A549 (cell line): ENCODE data around the gene PIGX. TPM values are rescaled to one million over a fixed set of nuclear protein-coding genes. Genes with fewer than 3 reads are reported as not detected.

Experiments
- ATAC-seq, 2 experiments: fragments of 200-7000 bp in 1 of 2; fragments of >200 bp in 1 of 2; cut with Nextera tagmentation in 1 of 2; cut with Tn5 transposase in 1 of 2; 3 replicates each; pipeline versions ENCODE4 v1.8.0 to v1.9.1; 2018 to 2020; ENCODE audit warnings: mild to moderate bottlenecking in 1 of 2, moderate library complexity in 1 of 2
- CTCF ChIA-PET: fragments of 300-600 bp; sonication (Branson Sonifier 250); formaldehyde crosslinking; extraction: SDS; loops from one replicate; lab custom pipeline; 2021; ENCODE audit warnings: antibody characterized with exemption, inconsistent platforms; lab: Yijun Ruan, JAX
- POLR2A ChIA-PET: fragments of 350-600 bp; formaldehyde crosslinking; extraction: SDS; loops from one replicate; lab custom pipeline; 2021; ENCODE audit warnings: antibody characterized with exemption, inconsistent platforms; lab: Yijun Ruan, JAX
- DNase-seq, 2 experiments: peaks; one replicate each; pipeline versions ENCODE4 v3.0.0 to v3.0.0-alpha.2; 2011 to 2016; ENCODE audit warnings: low read depth in 1 of 2, low spot score in 1 of 2
- FAIRE-seq: peaks from 2 replicates; lab custom pipeline; 2011; peaks lifted over from hg19 to GRCh38; lab: Jason Lieb, UNC
- H3K27ac ChIP-seq, 2 experiments: fragments of >200 bp; sonication (Bioruptor Twin); formaldehyde crosslinking; 3 replicates each; pipeline ENCODE4 v1.5.1; 2016 to 2017
- H3K4me1 ChIP-seq: fragments of >200 bp; sonication (Bioruptor Twin); formaldehyde crosslinking; 3 replicates; pipeline ENCODE4 v1.6.1; 2016
- H3K4me2 ChIP-seq: fragments of >200 bp; sonication (Bioruptor Twin); formaldehyde crosslinking; 3 replicates; pipeline ENCODE4 v1.6.1; 2016
- H3K4me3 ChIP-seq: fragments of >200 bp; sonication (Bioruptor Twin); formaldehyde crosslinking; 3 replicates; pipeline ENCODE4 v1.5.1; 2016
- H3K9me3 ChIP-seq: fragments of >200 bp; sonication (Bioruptor Twin); formaldehyde crosslinking; 3 replicates; pipeline ENCODE4 v1.6.1; 2016
- CBX8 ChIP-seq: fragments of 200-600 bp; sonication (generic); IDR thresholded peaks from 2 replicates; pipeline ENCODE4 v1.6.1; 2016
- CEBPB ChIP-seq, 2 experiments: fragments of >200 bp in 1 of 2; sonication (Bioruptor Twin) in 1 of 2; formaldehyde crosslinking in 1 of 2; IDR thresholded peaks; 2 replicates each; pipeline ENCODE4 v1.6.1; 2012 to 2016
- CHD2 ChIP-seq: fragments of 150-350 bp; IDR thresholded peaks from 2 replicates; pipeline ENCODE4 v1.6.1; 2014; ENCODE audit warnings: low read length; ENCODE audit not compliant: partially characterized antibody
- EHF ChIP-seq: fragments of 250-450 bp; sonication (Bioruptor Pico); IDR thresholded peaks from 2 replicates; pipeline ENCODE4 v1.5.0; 2020; ENCODE audit warnings: mild to moderate bottlenecking
- EP300 ChIP-seq, 2 experiments: fragments of >200 bp; sonication (Bioruptor Twin); formaldehyde crosslinking; IDR thresholded peaks; 2 replicates in 1 of 2; 3 replicates in 1 of 2; pipeline ENCODE4 v1.6.1; 2016 to 2017
- HDAC2 ChIP-seq: fragments of 200-600 bp; sonication (generic); IDR thresholded peaks from 2 replicates; pipeline ENCODE4 v1.6.1; 2016
- HES2 ChIP-seq: fragments of >200 bp; sonication (Bioruptor Twin); formaldehyde crosslinking; IDR thresholded peaks from 2 replicates; pipeline ENCODE4 v1.6.1; 2016
- HEYL ChIP-seq: fragments of 250-450 bp; sonication (Bioruptor Pico); IDR thresholded peaks from 2 replicates; pipeline ENCODE4 v1.8.0; 2021; ENCODE audit warnings: mild to moderate bottlenecking, moderate library complexity
- HOXA7 ChIP-seq: fragments of 250-450 bp; sonication (Bioruptor Pico); IDR thresholded peaks from 2 replicates; pipeline ENCODE4 v1.5.0; 2020; ENCODE audit warnings: mild to moderate bottlenecking, moderate library complexity
- HOXB13 ChIP-seq: fragments of 250-450 bp; sonication (Bioruptor Pico); IDR thresholded peaks from 2 replicates; pipeline ENCODE4 v1.5.0; 2020; ENCODE audit warnings: low read depth, mild to moderate bottlenecking, moderate library complexity
- JUN ChIP-seq, 2 experiments: fragments of >200 bp; sonication (Bioruptor Twin); formaldehyde crosslinking; IDR thresholded peaks; 2 replicates in 1 of 2; 3 replicates in 1 of 2; pipeline ENCODE4 v1.6.1; 2016 to 2017
- MAFK ChIP-seq: fragments of 450-650 bp; IDR thresholded peaks from 2 replicates; pipeline ENCODE4 v1.6.1; 2014; ENCODE audit not compliant: partially characterized antibody
- NFE2L2 ChIP-seq: fragments of 150-350 bp; conservative IDR thresholded peaks from 2 replicates; pipeline ENCODE4 v1.6.1; 2014; ENCODE audit warnings: low read length
- NPAS2 ChIP-seq: fragments of 250-450 bp; sonication (Bioruptor Pico); IDR thresholded peaks from 2 replicates; pipeline ENCODE4 v1.8.0; 2022; ENCODE audit warnings: mild to moderate bottlenecking, moderate library complexity, borderline replicate concordance
- POLR2A ChIP-seq: IDR thresholded peaks from 2 replicates; pipeline ENCODE4 v1.6.1; 2012; ENCODE audit warnings: mild to moderate bottlenecking, low read length
- POLR2AphosphoS2 ChIP-seq: conservative IDR thresholded peaks from 2 replicates; pipeline ENCODE4 v1.6.1; 2012; ENCODE audit warnings: low read length, improper control_type of control experiment, inconsistent platforms
- RAD21 ChIP-seq, 2 experiments: fragments of >200 bp in 1 of 2; sonication (Bioruptor Twin) in 1 of 2; formaldehyde crosslinking in 1 of 2; IDR thresholded peaks in 1 of 2; conservative IDR thresholded peaks in 1 of 2; 2 replicates in 1 of 2; 3 replicates in 1 of 2; pipeline ENCODE4 v1.6.1; 2012 to 2018; ENCODE audit warnings: inconsistent platforms in 1 of 2
- RARB ChIP-seq: fragments of 250-450 bp; sonication (Bioruptor Pico); IDR thresholded peaks from 2 replicates; pipeline ENCODE4 v1.8.0; 2021; ENCODE audit warnings: mild to moderate bottlenecking, moderate library complexity
- RFX5 ChIP-seq: fragments of 450-650 bp; IDR thresholded peaks from 2 replicates; pipeline ENCODE4 v1.7.1; 2014; ENCODE audit warnings: antibody characterized with exemption, mild to moderate bottlenecking, moderate library complexity
- TFCP2L1 ChIP-seq: fragments of 250-450 bp; sonication (Bioruptor Pico); IDR thresholded peaks from 2 replicates; pipeline ENCODE4 v1.5.0; 2021; ENCODE audit warnings: mild to moderate bottlenecking
- ZC3H11A ChIP-seq: fragments of 450-650 bp; IDR thresholded peaks from 2 replicates; pipeline ENCODE4 v1.6.1; 2014; ENCODE audit warnings: antibody characterized with exemption, mild to moderate bottlenecking
- ZFP36 ChIP-seq: fragments of 450-650 bp; IDR thresholded peaks from 2 replicates; pipeline ENCODE4 v1.6.1; 2014; ENCODE audit warnings: borderline replicate concordance; ENCODE audit not compliant: partially characterized antibody
- ZNF302 ChIP-seq: fragments of 250-450 bp; sonication (Bioruptor Pico); IDR thresholded peaks from 2 replicates; pipeline ENCODE4 v1.9.0; 2021; ENCODE audit warnings: inconsistent platforms, mild to moderate bottlenecking, moderate library complexity
- WGBS: methylation state at CpG from one replicate; pipeline ENCODE4 v1.1.6; 2017; ENCODE audit errors: missing lambda C conversion rate; 5-methylcytosine and 5-hydroxymethylcytosine counted together
- polyA plus RNA-seq, 4 experiments: library from polyadenylated mRNA; depleted of rRNA in 3 of 4; stranded (reverse); fragments of >200 nt; fragmentation: RNase III in 1 of 4; extraction: RNeasy Plus Mini Kit Qiagen cat#74134 plus additional on column Dnase treatment in 1 of 4; gene quantifications; 2 replicates in 3 of 4; 3 replicates in 1 of 4; pipeline ENCODE4 v1.2.3, GENCODE V29; 2011 to 2017
- TF ChIP-seq, protein P1 (sequence below): fragments of 250-450 bp; sonication (Bioruptor Pico); IDR thresholded peaks from 2 replicates; pipeline ENCODE4 v1.5.0; 2020; ENCODE audit warnings: low read depth, mild to moderate bottlenecking, moderate library complexity
- TF ChIP-seq, protein P2 (sequence below): fragments of 450-650 bp; IDR thresholded peaks from 2 replicates; pipeline ENCODE4 v1.6.1; 2014; ENCODE audit warnings: antibody characterized with exemption

Gene PIGX
- polyA plus RNA-seq, 2 of the 4 experiments (the other 2 are of a cell fraction), result 22.3 to 45.2 TPM

DNA sequence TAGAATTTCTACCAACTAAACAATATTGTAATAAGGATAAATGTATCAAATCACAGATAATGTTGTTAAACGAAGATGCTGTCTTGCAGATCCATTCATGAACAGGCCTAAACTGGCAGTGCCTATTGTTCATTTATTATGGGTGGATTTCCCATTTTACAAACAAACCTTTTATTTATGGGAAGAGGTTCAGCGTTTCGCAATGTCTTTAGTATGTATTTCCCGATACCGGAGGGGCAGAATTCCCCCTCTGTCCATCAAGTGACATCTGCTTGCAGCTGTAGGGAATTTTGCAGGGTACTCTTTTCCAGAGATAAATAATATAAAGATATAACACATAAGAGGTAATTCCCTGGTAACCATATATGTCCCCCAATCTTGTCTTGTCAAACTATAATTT is 5.8 kb upstream of the PIGX start:
- no peak overlapping the region for H3K4me2 ChIP-seq
- H3K9me3 ChIP-seq, result no peaks in the 10 kb centered on the region
- ATAC-seq (no peak), DNase-seq (no peak), FAIRE-seq (no peak)
- H3K4me1 ChIP-seq, result 0 out of 3 replicates have a peak, but pooled peaks cover 3% of the 10 kb centered on the region
- no peak overlapping the region for H3K4me3 ChIP-seq
- H3K27ac ChIP-seq, result no peak overlapping the region
- POLR2A ChIA-PET, result no interaction called here
- TF ChIP-seq, protein P1, sequence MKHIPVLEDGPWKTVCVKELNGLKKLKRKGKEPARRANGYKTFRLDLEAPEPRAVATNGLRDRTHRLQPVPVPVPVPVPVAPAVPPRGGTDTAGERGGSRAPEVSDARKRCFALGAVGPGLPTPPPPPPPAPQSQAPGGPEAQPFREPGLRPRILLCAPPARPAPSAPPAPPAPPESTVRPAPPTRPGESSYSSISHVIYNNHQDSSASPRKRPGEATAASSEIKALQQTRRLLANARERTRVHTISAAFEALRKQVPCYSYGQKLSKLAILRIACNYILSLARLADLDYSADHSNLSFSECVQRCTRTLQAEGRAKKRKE (CRISPR knock-in tag), result no peak
- CTCF ChIA-PET, result interaction anchor here (3.4 kb wide), 1 partner anchor 97 kb away, joined by 14 read pairs; no protein-coding TSS in a partner anchor
- whole genome bisulfite sequencing, result 81% methylated on average over 5 of the region's 5 CpGs

DNA sequence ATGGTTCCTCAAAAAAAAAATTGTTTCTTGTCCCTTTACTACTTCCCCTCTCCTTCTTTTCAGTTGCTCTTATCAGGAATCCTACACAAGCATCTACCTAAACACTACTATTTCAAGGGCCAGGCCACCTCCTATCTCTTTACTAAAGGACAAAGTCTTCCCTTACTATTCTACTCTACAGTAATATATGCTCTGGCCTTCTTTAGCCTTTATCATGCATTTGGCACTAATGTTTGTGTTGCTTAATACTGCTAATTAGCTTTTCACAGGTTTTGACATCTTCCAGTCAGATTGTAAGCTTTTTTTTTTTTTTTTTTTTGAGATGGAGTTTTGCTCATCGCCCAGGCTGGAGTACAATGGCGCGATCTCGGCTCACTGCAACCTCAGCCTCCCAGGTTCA is 5.4 kb upstream of the PIGX start:
- CTCF ChIA-PET, result interaction anchor here (2.2 to 3.4 kb wide), 2 partner anchors 22 to 98 kb away, joined by 12 to 14 read pairs; no protein-coding TSS in a partner anchor
- 0 out of 3 replicates have a peak, but pooled peaks cover 3% of the 10 kb centered on the region for H3K4me1 ChIP-seq
- no peak for DNase-seq

GRCh38 chr3:196707566-196707965 is 4.6 kb upstream of the PIGX start:
- FAIRE-seq (no peak), DNase-seq (no peak)
- H3K4me2 ChIP-seq, result no peak overlapping the region
- TF ChIP-seq ZFP36 (no peak), CEBPB (IDR thresholded peaks at IDR 0.05) (no peak), CBX8 (no peak)
- TF ChIP-seq, protein P2, sequence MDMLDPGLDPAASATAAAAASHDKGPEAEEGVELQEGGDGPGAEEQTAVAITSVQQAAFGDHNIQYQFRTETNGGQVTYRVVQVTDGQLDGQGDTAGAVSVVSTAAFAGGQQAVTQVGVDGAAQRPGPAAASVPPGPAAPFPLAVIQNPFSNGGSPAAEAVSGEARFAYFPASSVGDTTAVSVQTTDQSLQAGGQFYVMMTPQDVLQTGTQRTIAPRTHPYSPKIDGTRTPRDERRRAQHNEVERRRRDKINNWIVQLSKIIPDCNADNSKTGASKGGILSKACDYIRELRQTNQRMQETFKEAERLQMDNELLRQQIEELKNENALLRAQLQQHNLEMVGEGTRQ, result no peak
- TF ChIP-seq, all 56 proteins: peak for 0
- 0 out of 3 replicates have a peak, but pooled peaks cover 3% of the 10 kb centered on the region for H3K4me1 ChIP-seq
- ATAC-seq, result no peak
- POLR2A ChIA-PET, result no interaction called here
- no peak overlapping the region for H3K4me3 ChIP-seq
- CTCF ChIA-PET, result interaction anchor here (2.2 to 3.4 kb wide), 2 partner anchors 23 to 98 kb away, joined by 12 to 14 read pairs; no protein-coding TSS in a partner anchor
- H3K9me3 ChIP-seq, result no peaks in the 10 kb centered on the region
- no peak overlapping the region for H3K27ac ChIP-seq
- WGBS, result 90% methylated on average over 8 of the region's 8 CpGs

More for the DNA sequence above, 5.4 kb upstream of the PIGX start:
- H3K4me2 ChIP-seq, result no peak overlapping the region
- ATAC-seq (no peak), FAIRE-seq (no peak)
- no peaks in the 10 kb centered on the region for H3K9me3 ChIP-seq
- H3K27ac ChIP-seq, result no peak overlapping the region
- WGBS, result 96% methylated on average over 4 of the region's 4 CpGs
- TF ChIP-seq, protein P2, result no peak
- TF ChIP-seq RAD21 (conservative IDR thresholded peaks at IDR 0.05 in 1 of 2, IDR thresholded peaks at IDR 0.05 in 1 of 2) (no peak), EHF (CRISPR knock-in tag) (no peak), HOXA7 (CRISPR knock-in tag) (no peak), POLR2A (no peak), HES2 (no peak), ZC3H11A (no peak), NFE2L2 (no peak), EP300 (IDR thresholded peaks at IDR 0.05) (no peak), JUN (IDR thresholded peaks at IDR 0.05) (no peak), CHD2 (no peak)
- no peak overlapping the region for H3K4me3 ChIP-seq
- POLR2A ChIA-PET, result no interaction called here

DNA sequence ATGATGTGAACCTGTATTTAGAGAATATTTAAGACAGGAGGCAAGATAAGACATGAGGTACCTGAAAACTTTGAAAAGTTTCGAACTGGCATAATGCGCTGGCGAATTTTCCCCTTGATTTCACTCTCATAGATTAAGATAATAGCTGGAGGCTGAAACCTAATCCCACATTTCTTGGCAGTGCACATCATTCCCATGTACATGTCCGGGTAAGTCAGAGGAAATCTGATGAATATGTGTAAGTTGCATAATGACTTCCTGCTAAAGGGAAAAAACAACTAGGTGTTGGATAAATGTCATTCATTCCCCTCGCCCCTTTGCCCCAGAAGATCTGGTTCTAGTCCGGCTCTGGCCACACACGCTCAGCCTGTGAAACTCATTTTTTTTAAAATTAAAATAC is 3.7 kb upstream of the PIGX start:
- H3K4me3 ChIP-seq, result no peak overlapping the region
- WGBS, result 82% methylated on average over 7 of the region's 7 CpGs
- H3K4me1 ChIP-seq, result peaks cover 7% of the 10 kb centered on the region; the same call in 2 of the 3 replicates
- ChIA-PET CTCF (interaction anchor here (0.5 to 3.4 kb wide), 3 partner anchors 24 to 344 kb away, joined by 4 to 14 read pairs (median 12); no protein-coding TSS in a partner anchor), POLR2A (no interaction called here)
- DNase-seq (no peak), ATAC-seq (no peak), FAIRE-seq (no peak)
- no peaks in the 10 kb centered on the region for H3K9me3 ChIP-seq
- H3K27ac ChIP-seq, result no peak overlapping the region
- no peak overlapping the region for H3K4me2 ChIP-seq
- TF ChIP-seq POLR2A (no peak), ZNF302 (CRISPR knock-in tag) (no peak), HOXB13 (CRISPR knock-in tag) (no peak), CHD2 (no peak), HEYL (CRISPR knock-in tag) (no peak), NPAS2 (no peak), RARB (CRISPR knock-in tag) (no peak), RFX5 (no peak), MAFK (no peak), TFCP2L1 (CRISPR knock-in tag) (no peak), POLR2AphosphoS2 (no peak), HDAC2 (no peak), ZFP36 (no peak)
